GM21423 (cell line): ENCODE data around the gene DIAPH1.
A peak's percentile ranks its signal among the peaks of the same experiment; 100 is the strongest.

Experiments used
- ATAC-seq: cut with Tn5 transposase; IDR thresholded peaks from one replicate; pipeline ENCODE4 v1.9.1; 2021; ENCODE audit warnings: mild to moderate bottlenecking, moderate library complexity; ENCODE audit not compliant: unreplicated experiment

DIAPH1 gene

DNA sequence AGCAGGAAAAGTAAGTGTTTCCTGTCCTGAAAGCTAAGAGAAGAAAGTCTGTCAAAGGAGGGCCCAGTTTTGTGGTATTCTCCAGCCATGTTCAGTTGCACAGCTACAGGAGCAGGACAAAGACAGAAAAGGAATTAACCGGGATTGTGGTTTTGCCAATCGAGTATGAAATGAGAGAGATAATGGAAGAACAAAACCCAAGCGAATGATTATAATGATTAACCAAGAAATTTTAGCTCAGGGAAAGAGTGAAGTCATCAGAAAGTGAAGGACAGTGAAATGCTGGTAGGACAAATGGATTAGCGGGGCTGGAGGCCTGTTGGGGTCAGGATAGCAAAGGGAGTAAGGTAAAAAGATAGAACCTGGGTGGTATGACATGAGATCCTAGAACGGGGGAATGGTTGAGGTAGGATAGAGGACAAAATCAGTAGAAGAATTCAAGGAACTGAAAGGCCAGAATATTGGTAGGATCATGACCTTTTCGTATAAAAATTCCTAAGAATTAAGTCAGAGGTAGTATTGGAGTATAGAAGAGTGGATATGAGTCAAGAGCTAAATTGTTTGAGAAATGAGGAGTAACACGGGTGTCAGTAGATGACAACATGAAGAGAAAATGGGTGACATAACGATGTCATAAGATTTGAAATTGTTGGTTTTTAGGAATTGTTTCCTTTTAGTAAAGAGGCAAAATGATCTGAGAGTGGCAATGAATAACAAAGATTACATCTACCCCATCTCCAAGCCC, 52.8 kb downstream of the DIAPH1 start:
- no peak for ATAC-seq

DNA sequence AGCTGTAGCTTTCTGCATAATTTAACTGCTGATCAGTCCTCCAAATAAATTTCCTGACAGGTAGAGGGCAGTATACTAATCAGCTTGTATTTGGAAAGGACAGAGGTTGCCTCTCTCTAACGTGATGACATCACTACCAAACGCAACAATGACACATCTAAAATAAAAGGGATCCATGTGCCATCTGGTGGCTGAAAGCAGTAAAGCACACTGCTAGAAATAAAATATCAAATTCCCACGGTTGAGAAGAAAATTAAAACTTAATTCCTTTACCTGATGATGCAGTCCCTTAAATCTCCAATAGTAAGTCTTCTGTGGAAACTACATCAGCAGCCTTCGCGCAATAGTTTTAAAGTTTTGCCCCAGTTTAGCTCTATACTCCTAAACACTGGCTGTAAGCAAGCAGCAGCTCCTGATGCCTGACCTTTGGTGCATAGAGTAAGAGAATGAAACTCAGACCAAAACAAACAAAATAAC, 54.5 kb downstream of the DIAPH1 start:
- peak; percentile 98 for ATAC-seq

DNA sequence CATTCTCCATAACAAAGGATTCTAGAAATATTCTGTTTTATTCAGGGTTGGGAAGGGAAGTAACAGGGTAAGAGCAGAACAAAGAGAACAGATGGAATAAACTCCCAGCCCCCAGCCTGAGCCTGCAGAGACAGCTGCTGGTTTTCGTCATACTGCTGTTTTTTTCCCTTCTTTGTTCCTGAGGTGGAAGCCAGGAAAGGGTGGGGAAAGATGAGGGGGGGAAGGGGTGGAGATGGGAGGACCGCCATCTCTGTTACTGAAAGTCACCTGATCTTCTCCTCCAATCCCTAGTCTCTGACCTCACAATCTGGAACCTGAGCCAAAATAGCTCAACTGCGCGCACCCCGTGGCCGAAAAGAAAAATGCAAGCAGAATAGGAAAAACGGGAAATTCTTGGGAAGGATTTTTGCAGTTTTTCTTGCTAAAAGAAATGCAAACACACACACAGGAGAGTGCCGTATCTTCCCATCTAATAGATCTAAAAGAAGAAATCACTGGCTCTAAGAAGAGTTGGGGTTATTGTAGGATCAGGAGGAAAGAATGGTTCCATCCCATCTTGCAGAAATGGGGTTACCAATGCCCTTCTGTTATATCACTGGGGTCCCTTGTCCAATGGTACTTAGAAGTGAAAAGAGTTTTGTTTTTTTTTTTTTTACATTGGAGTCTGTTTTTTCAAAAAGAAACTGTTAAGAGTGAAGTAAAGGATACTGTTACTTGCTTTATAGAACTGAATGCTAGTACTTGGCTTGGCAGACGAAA, 57.9 kb downstream of the DIAPH1 start:
- no peak for ATAC-seq

DNA sequence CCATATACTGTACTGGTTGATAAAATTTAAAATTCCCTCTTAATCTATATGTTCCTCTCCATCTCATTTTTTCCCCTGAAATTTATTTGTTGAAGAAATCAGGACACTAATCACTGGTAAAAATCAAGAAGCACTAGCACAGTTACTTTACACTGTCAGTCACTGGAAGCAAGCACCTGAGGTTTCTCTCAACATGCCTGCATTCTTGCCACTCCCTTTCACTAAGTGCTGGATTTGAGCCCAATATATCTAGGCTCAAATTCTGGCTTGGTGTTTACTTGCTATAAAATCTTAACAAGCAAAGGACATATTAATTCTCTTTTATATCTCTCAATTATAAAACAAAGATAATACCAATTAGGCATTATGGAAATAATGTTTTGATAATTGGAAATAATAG, 58.6 kb downstream of the DIAPH1 start:
- no peak for ATAC-seq

DNA sequence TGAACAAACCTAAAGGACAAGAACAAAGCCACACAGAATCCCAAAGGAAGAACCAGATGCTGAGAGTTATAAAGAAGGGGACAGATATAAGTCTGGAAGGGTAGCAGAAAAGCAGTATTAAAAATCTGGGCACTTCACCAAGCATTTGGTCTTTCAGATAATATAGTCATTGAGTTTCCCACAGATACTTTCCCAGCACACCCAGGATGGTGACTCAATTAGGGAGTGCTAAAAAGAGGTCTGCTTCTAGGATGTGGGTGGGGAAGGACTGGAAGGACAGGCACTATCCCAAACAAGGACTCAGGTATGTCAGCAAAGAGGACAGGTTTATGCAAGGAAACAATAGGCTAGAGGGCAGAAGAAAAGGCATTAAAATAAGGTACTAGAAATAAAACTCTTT, 59.3 kb downstream of the DIAPH1 start:
- no peak for ATAC-seq

DNA sequence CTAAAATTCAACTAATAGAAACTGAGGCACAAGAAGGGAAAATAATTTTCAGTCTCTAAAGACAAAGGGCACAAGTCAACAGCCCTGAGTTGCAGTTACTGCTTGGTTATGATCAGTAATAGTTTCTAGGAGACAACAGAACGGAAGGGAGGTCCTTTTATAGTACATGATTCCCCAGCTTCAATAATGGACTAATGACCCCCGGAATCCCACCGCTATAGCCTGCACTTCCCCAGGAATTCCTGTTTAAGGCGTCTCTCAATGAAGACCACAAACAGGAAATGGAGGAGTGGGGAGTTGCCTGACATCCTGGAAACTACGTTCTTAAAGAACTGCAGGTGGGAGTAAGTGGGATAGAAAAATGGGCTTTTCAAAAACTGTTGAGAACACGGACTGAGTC, 60.6 kb downstream of the DIAPH1 start:
- no peak for ATAC-seq

DNA sequence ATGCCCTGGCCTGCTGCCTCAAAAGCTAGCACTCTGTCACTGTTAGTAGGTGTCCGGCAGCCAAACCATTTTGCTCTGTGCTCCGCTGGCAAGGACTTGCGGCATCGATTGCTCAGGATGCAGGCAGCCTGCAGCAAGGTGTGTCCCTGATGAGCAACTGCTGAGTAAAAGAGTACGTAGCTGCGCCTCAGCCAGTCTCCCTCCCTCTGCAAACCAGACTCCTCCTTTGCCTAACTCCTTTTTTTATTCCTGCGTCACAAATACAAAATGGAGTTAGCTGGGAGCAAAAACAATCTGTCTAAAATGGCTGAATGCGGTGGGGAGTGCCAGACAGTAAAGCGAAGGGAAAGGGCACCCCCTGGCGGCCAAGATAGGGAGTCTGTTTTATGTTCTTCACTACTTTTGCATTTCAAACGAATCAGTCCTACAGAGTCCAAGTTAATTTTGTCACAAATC, 61.1 kb downstream of the DIAPH1 start:
- ATAC-seq: peak; percentile 63

DNA sequence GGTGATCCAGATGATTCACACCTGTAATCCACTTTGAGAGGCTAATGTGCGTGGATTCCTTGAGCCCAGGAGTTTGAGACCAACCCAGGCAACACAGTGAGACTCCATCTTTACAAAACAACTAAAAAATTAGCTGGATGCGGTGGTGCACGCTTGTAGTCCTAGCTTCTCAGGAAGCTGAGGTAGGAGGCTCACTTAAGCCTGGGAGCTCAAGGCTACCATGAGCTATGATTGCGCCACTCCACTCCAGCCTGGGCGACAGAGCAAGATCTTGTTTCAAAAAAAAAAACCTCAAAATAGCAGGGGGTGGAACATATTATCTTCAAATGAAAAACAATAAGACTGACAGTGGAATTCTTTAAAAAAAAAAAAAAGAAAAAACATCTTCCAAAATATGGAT, 70.9 kb downstream of the DIAPH1 start:
- no peak for ATAC-seq

DNA sequence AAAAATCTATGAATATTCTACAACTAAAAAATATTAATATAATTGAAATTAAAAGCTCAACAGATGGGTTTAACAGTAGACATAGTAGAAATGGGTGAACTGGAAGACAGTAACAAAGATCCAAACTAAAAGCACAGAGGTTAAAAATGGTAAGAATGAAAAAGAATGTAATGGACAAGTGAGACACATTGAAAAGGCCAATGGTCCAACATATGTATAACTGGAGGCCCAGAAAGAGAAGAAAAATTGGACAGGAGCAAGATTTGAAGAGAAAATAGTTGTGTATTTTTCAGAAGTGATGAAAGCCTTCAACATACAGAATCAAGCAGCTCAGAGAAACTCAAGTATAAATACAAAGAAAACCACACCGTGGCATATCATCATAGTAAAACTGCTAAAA, 71.3 kb downstream of the DIAPH1 start:
- no peak for ATAC-seq

DNA sequence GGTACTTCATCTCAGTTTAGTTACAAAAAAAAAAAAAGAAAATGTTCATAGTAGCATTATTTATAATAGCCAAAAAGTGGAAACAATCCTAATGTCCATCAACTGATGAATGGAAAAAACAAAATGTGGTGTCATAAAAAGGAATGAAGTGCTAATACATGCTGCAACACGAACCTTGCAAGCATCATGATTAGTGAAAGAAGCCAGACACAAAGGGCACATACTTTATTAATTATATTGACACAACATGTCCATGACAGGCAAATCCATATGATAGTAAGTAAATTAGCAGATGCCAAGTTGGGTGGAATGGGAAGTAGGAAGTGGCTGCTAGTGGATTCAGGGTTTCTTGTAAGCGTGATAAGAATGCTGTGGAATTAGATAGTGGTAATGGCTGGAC, 75.7 kb downstream of the DIAPH1 start:
- ATAC-seq: no peak

DNA sequence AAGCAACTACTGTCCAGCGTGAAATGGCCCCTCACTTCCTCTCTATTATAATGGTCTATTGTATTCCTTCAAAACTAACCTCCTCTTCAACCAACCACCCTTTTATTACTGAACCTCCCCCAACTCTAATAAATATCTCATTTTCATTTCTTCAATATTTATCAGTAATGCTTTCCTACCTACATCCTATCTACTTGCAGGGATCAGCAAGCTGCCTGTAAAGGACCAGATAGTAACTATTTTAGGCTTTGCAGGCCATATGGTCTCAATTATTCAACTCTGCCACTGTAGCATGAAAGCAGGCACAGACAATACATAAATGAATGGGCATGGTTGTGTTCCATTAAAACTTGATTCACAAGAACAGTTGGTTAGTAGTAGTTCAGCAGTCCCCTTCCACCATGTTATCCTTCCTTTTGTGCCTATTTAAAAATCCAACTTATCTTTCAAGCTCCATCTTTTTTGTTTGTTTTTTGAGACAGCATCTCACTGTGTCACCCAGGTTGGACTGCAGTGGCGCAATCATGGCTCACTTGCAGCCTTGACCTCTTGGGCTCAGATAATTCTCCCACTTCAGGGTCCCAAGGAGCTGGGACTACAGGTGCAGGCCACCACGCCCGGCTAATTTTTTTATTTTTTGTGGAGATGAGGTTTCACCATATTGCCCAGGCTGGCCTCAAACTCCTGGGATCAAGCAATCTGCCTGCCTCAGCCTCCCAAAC, 84.1 kb downstream of the DIAPH1 start:
- ATAC-seq: no peak

DNA sequence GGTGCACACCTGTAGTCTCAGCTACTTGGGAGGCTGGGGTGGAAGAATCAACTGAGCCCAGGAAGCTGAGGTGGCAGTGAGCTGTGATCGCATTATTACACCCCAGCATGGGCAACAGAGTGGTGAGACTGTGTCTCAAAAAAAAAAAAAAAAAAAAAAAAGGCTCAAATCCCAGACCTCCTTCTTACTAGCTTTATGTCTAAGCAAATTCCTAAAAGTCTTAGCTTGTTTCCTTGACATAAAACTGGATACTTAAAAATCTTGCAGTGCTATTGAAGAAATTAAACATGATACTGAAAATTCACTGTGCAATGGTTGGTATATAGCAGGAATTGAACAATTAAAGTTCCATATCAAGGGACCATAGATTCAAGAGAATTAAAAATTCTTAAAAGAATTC, 84.9 kb downstream of the DIAPH1 start:
- ATAC-seq: no peak

DNA sequence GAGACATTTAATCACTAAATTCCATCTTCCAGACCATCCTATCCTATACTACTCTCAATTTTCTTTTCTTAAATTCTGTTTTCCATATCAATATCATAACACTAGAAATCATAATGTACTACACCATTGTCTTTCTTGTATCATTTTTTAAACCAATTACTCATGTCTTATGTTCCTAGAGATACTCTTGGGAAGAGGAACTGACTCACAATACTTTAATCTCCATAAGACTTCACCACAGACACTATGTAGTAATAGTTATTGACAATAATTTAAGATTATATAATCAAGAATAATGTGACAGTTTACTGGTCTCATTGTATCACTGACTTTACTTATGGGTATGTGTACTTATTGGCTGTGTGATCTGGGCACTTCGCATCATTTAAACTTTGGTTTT, 86.1 kb downstream of the DIAPH1 start:
- ATAC-seq: no peak

DNA sequence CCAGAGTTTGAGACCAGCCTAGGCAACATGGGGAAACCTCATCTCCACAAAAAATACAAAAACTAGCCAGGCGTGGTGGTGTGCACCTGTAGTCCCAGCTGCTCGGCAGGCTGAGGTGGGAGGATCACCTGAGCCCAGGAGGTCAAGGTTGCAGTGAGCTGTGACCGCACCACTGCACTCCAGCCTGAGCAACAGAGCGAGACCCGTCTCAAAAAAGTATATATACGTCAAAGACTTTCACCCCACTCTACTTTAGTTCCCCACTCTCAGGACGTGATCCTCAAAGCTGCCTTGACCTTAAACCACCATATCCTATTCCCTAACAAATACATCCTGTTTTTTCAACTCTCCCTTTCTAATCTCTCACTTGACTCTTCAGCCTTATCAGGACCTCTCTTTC, 88.9 kb downstream of the DIAPH1 start:
- no peak for ATAC-seq

DNA sequence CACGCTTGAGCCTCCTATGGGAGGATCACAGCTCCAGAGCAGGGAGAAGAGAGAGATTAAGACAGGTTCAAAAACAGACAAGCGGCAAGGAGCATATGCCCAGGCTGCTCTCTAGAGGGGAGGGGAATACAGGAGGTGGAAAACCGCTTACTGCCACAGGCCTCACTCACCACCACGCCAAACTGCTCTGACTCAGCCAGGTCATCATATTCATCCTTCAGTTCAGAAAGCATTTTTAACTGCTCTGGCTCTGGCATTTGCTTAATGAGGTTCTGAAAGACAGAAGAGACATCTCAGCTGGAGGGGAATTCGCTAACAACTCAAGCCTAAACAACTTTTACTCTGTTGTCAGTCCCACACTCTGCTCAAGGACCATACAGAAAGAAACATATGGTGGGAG, 89.8 kb downstream of the DIAPH1 start:
- ATAC-seq: peak; percentile 54

DNA sequence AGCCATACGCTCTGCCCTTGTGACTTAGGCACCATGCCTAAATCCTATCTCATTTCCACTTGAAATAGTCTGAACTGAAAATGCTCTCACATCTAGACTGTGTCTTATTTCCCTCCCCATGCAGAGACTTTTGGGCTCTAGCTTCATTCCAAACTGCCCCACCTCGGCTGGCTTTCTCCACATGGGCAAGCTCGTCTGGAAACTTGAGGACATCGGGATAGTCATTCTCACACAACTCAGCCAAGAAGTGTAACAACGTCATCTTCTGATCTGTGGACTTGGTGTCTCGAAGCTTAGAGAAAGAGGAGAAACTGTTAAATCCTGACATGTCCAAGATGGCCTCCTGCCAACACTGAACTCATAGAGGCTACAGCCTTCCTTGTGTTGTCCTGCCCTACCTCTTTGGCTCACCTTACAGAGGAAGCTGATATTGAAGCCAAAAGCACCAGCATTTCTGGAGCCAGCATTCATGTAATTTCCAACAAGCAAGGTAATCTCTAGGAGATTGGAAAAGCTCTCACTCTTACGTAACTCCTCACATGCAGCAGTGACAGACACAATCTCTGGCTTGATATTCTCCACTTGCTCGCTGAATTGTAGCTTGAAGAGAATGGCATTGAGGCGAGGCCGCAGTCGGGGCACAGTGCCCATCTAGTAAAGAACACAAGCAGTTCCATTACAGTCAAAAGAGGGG, 90.4 kb downstream of the DIAPH1 start:
- ATAC-seq: no peak

DNA sequence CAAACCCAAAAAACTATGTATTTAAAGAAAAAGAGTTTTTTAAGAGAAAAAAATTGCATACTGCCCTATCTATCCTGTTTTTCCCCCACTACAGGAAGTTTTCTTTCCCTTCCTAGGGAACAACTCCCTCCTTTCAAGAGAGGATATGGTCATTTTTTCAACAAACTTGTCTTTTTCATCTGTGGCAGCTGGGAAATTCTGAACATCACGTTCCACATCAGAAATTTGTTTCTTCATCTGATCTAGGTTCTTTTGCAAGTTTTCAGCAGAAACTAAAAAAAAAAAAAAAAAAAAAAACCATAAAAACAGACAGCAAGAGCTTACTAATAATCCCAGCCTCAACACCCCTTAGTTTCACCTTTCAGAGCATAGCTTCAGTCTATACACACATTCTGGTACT, 91.4 kb downstream of the DIAPH1 start:
- no peak for ATAC-seq

DNA sequence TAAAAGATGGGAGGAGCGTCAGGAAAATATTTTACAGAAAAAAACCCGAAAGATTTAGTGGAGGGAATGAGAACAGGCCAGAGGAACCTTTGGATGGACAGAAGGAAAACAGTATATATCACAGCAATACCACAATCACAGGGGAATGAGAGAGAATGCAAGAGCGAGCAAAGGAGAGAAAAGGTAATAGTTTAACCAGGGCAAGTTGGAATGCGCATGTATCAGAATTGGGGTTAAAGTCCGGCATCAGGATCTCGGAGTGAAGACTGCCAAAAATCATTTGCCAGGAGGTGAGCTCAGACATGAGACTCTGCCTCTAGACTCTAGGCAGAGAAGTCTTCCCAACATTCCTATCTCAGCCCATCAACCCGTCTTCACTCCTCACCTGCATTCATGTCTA, 93.1 kb downstream of the DIAPH1 start:
- ATAC-seq: no peak

DNA sequence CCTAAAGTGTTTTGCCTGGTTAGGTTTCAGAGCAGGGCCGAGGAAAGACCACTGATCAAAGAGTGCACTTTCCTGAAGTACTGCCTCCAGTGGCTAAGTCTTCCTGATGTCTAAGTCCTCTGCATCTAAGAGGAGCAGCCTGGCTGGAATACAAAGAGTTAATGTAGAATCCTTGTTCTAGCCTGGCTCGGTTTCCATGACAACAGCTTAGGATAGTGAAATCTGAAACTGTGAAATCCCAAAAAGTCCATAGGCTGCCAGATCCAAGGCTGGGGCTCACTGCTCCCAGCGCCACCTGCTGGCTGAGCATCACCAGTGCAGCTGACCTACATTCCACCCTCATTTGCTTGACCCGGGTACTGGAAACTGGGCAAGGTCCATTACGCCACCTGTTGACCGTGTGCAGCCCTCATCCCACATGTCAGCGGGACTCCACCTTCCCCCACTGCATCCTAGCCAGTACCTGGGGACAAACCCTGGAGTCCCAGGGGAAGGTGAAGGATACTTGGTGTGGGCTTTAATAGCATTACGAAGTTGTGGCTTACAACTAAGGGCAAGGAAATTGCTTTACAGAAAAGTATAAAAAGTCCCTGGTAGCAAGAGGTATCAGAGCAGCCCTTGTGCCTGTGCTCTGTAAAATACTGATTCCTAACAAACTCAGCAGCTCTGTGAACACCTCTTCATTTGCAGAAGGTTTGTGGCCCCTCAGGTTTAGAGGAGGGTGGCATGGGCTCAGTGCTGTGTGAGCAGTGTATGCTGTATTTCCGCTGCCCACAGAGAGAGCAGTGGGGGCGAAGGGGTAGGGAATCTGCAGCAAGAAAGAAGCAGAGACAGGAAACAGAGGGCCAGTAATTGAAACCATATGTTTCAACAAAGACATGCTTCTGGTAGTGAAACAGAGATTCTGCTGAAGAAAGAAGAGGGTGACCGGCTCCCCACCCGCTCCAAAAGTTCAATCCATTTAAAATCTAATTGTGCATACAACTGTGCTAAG, 93.9 kb downstream of the DIAPH1 start:
- peak; percentile 68 for ATAC-seq

DNA sequence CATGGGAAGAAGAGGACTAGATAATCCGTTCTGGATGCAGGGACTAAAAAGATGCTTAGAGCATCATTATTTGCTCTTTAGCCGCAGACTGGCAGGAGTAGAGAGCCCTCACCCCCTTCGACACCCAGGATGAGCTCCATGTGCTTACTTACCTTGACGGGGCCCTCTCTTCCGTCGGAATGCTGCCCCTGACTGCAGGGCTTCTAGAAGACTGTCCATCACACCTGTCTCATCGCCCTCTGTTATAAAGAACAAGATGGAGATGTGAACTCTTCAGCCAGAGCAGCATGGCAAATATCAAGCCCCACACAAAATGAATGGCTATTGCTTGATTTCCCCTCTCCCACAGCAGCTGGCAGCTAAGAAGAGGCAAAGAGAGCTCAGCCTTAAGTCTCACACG, 94.8 kb downstream of the DIAPH1 start:
- ATAC-seq: no peak
